GM23248 (cell line): Measurements from ENCODE around the gene GSC2. TPM values are rescaled to one million over a fixed set of nuclear protein-coding genes. Genes with fewer than 3 reads are reported as not detected.
"Not testable (repeated sequence)": the region's sequence is repeated elsewhere in the genome, so short reads cannot be mapped to it uniquely, and the experiment has no call there.

Source experiments
- DNase-seq: peaks from one replicate; pipeline ENCODE4 v3.0.0-alpha.2; 2015
- H2AFZ ChIP-seq: fragments of 200-600 bp; sonication (generic); 2 replicates; pipeline ENCODE4 v1.6.1; 2016; ENCODE audit warnings: antibody characterized with exemption
- H3F3A ChIP-seq: fragments of 200-600 bp; sonication (generic); 2 replicates; pipeline ENCODE4 v1.6.1; 2016; ENCODE audit warnings: mild to moderate bottlenecking, antibody characterized with exemption, mixed run types; ENCODE audit not compliant: insufficient read depth
- H3K27ac ChIP-seq: fragments of 200-600 bp; sonication (generic); 2 replicates; pipeline ENCODE4 v1.5.1; 2016; ENCODE audit warnings: mild to moderate bottlenecking
- H3K27me3 ChIP-seq: fragments of 200-600 bp; sonication (generic); replicated peaks from 2 replicates; pipeline ENCODE4 v1.6.1; 2016; ENCODE audit warnings: mild to moderate bottlenecking; ENCODE audit not compliant: insufficient read depth
- H3K36me3 ChIP-seq: fragments of 200-600 bp; sonication (generic); 2 replicates; pipeline ENCODE4 v1.6.1; 2016; ENCODE audit warnings: low read depth, mild to moderate bottlenecking
- H3K4me1 ChIP-seq: fragments of 200-600 bp; sonication (generic); 2 replicates; pipeline ENCODE4 v1.6.1; 2016; ENCODE audit warnings: mild to moderate bottlenecking; ENCODE audit not compliant: insufficient read depth
- H3K4me2 ChIP-seq: fragments of 200-600 bp; sonication (generic); one replicate; pipeline ENCODE4 v1.6.1; 2016; ENCODE audit warnings: mild to moderate bottlenecking; ENCODE audit not compliant: unreplicated experiment
- H3K4me3 ChIP-seq: fragments of 200-600 bp; sonication (generic); 2 replicates; pipeline ENCODE4 v1.5.1; 2016; ENCODE audit warnings: mild to moderate bottlenecking
- H3K79me2 ChIP-seq: fragments of 200-600 bp; sonication (generic); 2 replicates; pipeline ENCODE4 v1.6.1; 2016; ENCODE audit warnings: mild to moderate bottlenecking; ENCODE audit not compliant: insufficient read depth
- H3K9ac ChIP-seq: fragments of 200-600 bp; sonication (generic); 2 replicates; pipeline ENCODE4 v1.6.1; 2016; ENCODE audit warnings: mild to moderate bottlenecking
- H3K9me2 ChIP-seq: fragments of 200-600 bp; sonication (generic); 2 replicates; pipeline ENCODE4 v1.6.1; 2016; ENCODE audit warnings: mixed run types, mild to moderate bottlenecking, moderate library complexity; ENCODE audit not compliant: insufficient read depth
- H3K9me3 ChIP-seq: fragments of 200-600 bp; sonication (generic); one replicate; pipeline ENCODE4 v1.6.1; 2017; ENCODE audit warnings: low read depth
- H4K20me1 ChIP-seq: fragments of 200-600 bp; sonication (generic); 2 replicates; pipeline ENCODE4 v1.6.0; 2016; ENCODE audit not compliant: insufficient read depth
- EZH2 ChIP-seq: fragments of 200-600 bp; sonication (generic); IDR thresholded peaks from 2 replicates; pipeline ENCODE4 v1.6.1; 2018; ENCODE audit warnings: antibody characterized with exemption, mild to moderate bottlenecking; ENCODE audit not compliant: insufficient read depth, poor library complexity, severe bottlenecking
- EZH2phosphoT487 ChIP-seq: fragments of 200-600 bp; sonication (generic); IDR thresholded peaks from 2 replicates; pipeline ENCODE4 v1.6.1; 2018; ENCODE audit warnings: antibody characterized with exemption, moderate library complexity, mild to moderate bottlenecking, low read depth; ENCODE audit not compliant: insufficient read depth
- WGBS, 2 experiments: methylation state at CpG; one replicate each; pipeline ENCODE4 v1.1.6; 2015 to 2017; ENCODE audit warnings: low lambda C conversion rate in 2 of 2, low coverage in 1 of 2; ENCODE audit errors: missing lambda C conversion rate in 2 of 2; 5-methylcytosine and 5-hydroxymethylcytosine counted together
- in situ Hi-C: fragments of 300-500 bp; cut with MboI; formaldehyde crosslinking; loops from 2 replicates; pipeline ENCODE4 v1.15.0; 2020
- polyA plus RNA-seq: library from polyadenylated mRNA; unstranded; fragments of >200 nt; fragmentation: Nextera tagmentation; extraction: Ambion mirVana; gene quantifications from 2 replicates; pipeline ENCODE4 v1.2.1, GENCODE V29; 2016
- total RNA-seq: library from RNA; depleted of rRNA; stranded (reverse); fragments of >200 nt; shearing (Covaris generic); gene quantifications from 2 replicates; pipeline ENCODE4 v1.2.3, GENCODE V29; 2014

GSC2 gene
- total and polyA plus RNA-seq, 2 experiments from 2014 or later, result not detected

GRCh38 chr22:19164425-19164824, 14.3 kb upstream of the GSC2 start:
- H3K36me3 ChIP-seq, result no peaks in the 10 kb centered on the region
- in situ Hi-C loops, result no loop called here
- TF ChIP-seq EZH2, result no peak
- TF ChIP-seq EZH2phosphoT487, result no peak
- no peak overlapping the region for H3K9ac ChIP-seq
- no peak overlapping the region for H2AFZ ChIP-seq
- no peaks in the 10 kb centered on the region for H3K9me2 ChIP-seq
- H3K27me3 ChIP-seq, result peaks cover 26% of the 10 kb centered on the region
- H3K79me2 ChIP-seq, result no peaks in the 10 kb centered on the region
- H3K4me1 ChIP-seq, result no peaks in the 10 kb centered on the region
- no peak for DNase-seq
- no peaks in the 10 kb centered on the region for H3K9me3 ChIP-seq
- no peak overlapping the region for H3K27ac ChIP-seq
- no peaks in the 10 kb centered on the region for H3F3A ChIP-seq
- no peak overlapping the region for H3K4me2 ChIP-seq
- H4K20me1 ChIP-seq, result no peaks in the 10 kb centered on the region
- 82 to 84% methylated on average over 6 of the region's 6 CpGs for WGBS, 2 experiments
- H3K4me3 ChIP-seq, result no peak overlapping the region

GRCh38 chr22:19158649-19159048, 8.6 kb upstream of the GSC2 start:
- H3K4me2 ChIP-seq, H4K20me1 ChIP-seq, in situ Hi-C loops, H3F3A ChIP-seq, H3K9me3 ChIP-seq, H3K9ac ChIP-seq, H3K79me2 ChIP-seq, H2AFZ ChIP-seq, H3K36me3 ChIP-seq, H3K27ac ChIP-seq, H3K9me2 ChIP-seq, H3K4me1 ChIP-seq, DNase-seq, H3K27me3 ChIP-seq, H3K4me3 ChIP-seq: not testable (repeated sequence)
- 65 to 66% methylated on average over 11 of the region's 11 CpGs for WGBS, 2 experiments

- H2AFZ ChIP-seq, H3K79me2 ChIP-seq, H3K4me2 ChIP-seq, H3K9me2 ChIP-seq, H3K27ac ChIP-seq, H3K36me3 ChIP-seq, in situ Hi-C loops, H4K20me1 ChIP-seq, H3K4me3 ChIP-seq, DNase-seq, H3K9me3 ChIP-seq, H3K4me1 ChIP-seq, H3K9ac ChIP-seq, H3F3A ChIP-seq: not testable (repeated sequence)
- H3K27me3 ChIP-seq, result peaks cover 24% of the 10 kb centered on the region
- WGBS, 2 experiments, result 67 to 68% methylated on average over 9 of the region's 9 CpGs
Observed at GRCh38 chr22:19156109-19156508, 6.0 kb upstream of the GSC2 start.

- no peaks in the 10 kb centered on the region for H3K79me2 ChIP-seq
- no peaks in the 10 kb centered on the region for H3K9me3 ChIP-seq
- H3K9me2 ChIP-seq, result no peaks in the 10 kb centered on the region
- H4K20me1 ChIP-seq, result no peaks in the 10 kb centered on the region
- TF ChIP-seq EZH2phosphoT487 (no peak), EZH2 (no peak)
- H2AFZ ChIP-seq, result no peak overlapping the region
- H3K9ac ChIP-seq, result no peak overlapping the region
- no peaks in the 10 kb centered on the region for H3F3A ChIP-seq
- WGBS, 2 experiments, result 45 to 47% methylated on average over 9 to 11 of the region's 11 CpGs
- no peak overlapping the region for H3K4me3 ChIP-seq
- H3K27ac ChIP-seq, result no peak overlapping the region
- H3K4me2 ChIP-seq, result no peak overlapping the region
- H3K4me1 ChIP-seq, result no peaks in the 10 kb centered on the region
- DNase-seq, result no peak
- in situ Hi-C loops, result no loop called here
- H3K36me3 ChIP-seq, result no peaks in the 10 kb centered on the region
- peaks cover 45% of the 10 kb centered on the region for H3K27me3 ChIP-seq
Observed at GRCh38 chr22:19152942-19153883, 3.1 kb upstream of the GSC2 start.
